HCT116 (cell line): ENCODE results near the gene FAM171A1.

ENCODE experiments used
- EGR1 ChIP-seq: IDR thresholded peaks from 2 replicates; pipeline ENCODE4 v1.6.1; 2012; ENCODE audit warnings: low read depth
- POLR2AphosphoS5 ChIP-seq: IDR thresholded peaks from 2 replicates; pipeline ENCODE4 v1.6.1; 2011; ENCODE audit warnings: mild to moderate bottlenecking, low read depth, low read length, moderate library complexity
- TF ChIP-seq, protein P1 (sequence below): IDR thresholded peaks from 2 replicates; pipeline ENCODE4 v1.6.1; 2011; ENCODE audit warnings: mild to moderate bottlenecking, low read length, moderate library complexity; ENCODE audit not compliant: insufficient replicate concordance; ENCODE audit errors: extremely low read depth
- TF ChIP-seq, protein P2 (sequence below), 3 experiments: fragments of 200-600 bp in 1 of 3; sonication (generic) in 1 of 3; IDR thresholded peaks in 2 of 3; conservative IDR thresholded peaks in 1 of 3; 2 replicates each; pipeline ENCODE4 v1.5.1; 2012 to 2017; ENCODE audit warnings: low read depth in 2 of 3, low read length in 2 of 3, antibody characterized with exemption in 1 of 3, borderline replicate concordance in 1 of 3, control low read depth in 1 of 3, mild to moderate bottlenecking in 1 of 3, mixed read lengths in 1 of 3, mixed run types in 1 of 3, moderate library complexity in 1 of 3; ENCODE audit not compliant: insufficient read depth in 1 of 3

DNA sequence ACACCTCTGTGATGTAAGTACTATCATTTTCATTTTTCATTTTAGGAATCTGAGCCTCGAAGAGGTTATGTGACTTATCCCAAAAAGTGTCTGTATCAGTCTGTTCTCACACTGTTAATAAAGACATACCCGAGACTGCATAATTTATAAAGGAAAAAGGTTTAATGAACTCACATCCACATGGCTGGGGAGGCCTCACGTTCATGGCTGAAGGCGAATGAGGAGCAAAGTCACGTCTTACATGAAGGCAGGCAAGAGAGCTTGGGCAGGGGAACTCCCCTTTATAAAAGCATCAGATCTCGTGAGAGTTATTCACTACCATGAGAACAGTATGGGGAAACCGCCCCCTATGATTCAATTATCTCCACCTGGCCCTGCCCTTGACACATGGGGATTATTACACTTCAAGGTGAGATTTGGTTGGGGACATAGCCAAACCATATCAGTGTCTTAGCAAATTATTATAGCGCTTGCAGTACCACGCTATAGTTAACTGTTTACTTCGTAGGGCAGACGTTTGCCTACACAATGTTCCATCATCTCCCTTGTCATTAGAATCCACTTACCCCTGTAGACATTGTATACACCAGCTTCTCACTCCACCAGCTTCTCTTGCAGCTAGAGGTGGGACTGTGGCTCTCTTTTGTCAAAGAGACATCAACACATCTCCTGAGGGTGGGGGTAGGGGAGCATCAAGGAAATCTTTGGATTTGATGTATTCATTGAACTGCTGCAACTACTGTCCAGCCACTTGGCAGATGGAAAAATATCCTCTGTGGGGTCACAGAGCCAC is 187.2 kb downstream of the FAM171A1 start:
- no peak for TF ChIP-seq POLR2AphosphoS5
- TF ChIP-seq, protein P1, sequence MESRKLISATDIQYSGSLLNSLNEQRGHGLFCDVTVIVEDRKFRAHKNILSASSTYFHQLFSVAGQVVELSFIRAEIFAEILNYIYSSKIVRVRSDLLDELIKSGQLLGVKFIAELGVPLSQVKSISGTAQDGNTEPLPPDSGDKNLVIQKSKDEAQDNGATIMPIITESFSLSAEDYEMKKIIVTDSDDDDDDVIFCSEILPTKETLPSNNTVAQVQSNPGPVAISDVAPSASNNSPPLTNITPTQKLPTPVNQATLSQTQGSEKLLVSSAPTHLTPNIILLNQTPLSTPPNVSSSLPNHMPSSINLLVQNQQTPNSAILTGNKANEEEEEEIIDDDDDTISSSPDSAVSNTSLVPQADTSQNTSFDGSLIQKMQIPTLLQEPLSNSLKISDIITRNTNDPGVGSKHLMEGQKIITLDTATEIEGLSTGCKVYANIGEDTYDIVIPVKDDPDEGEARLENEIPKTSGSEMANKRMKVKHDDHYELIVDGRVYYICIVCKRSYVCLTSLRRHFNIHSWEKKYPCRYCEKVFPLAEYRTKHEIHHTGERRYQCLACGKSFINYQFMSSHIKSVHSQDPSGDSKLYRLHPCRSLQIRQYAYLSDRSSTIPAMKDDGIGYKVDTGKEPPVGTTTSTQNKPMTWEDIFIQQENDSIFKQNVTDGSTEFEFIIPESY, result no peak
- TF ChIP-seq, protein P2, sequence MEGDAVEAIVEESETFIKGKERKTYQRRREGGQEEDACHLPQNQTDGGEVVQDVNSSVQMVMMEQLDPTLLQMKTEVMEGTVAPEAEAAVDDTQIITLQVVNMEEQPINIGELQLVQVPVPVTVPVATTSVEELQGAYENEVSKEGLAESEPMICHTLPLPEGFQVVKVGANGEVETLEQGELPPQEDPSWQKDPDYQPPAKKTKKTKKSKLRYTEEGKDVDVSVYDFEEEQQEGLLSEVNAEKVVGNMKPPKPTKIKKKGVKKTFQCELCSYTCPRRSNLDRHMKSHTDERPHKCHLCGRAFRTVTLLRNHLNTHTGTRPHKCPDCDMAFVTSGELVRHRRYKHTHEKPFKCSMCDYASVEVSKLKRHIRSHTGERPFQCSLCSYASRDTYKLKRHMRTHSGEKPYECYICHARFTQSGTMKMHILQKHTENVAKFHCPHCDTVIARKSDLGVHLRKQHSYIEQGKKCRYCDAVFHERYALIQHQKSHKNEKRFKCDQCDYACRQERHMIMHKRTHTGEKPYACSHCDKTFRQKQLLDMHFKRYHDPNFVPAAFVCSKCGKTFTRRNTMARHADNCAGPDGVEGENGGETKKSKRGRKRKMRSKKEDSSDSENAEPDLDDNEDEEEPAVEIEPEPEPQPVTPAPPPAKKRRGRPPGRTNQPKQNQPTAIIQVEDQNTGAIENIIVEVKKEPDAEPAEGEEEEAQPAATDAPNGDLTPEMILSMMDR (IDR thresholded peaks at IDR 0.05 in 2 of 3, conservative IDR thresholded peaks at IDR 0.05 in 1 of 3; ENCODE audit: borderline replicate concordance in 1 of 3, insufficient read depth in 1 of 3, low read depth in 2 of 3, low read length in 2 of 3), result no peak
- no peak for TF ChIP-seq EGR1
